Right lobe of liver (tissue), 4 donors: ENCODE measurements around the gene NAALADL2.

Experiments
- POLR2A ChIP-seq: fragments of 450-650 bp; IDR thresholded peaks from one replicate; pipeline ENCODE4 v1.6.1; 2017; ENCODE audit warnings: antibody characterized with exemption, mild to moderate bottlenecking
- TF ChIP-seq, protein P1 (sequence below), 4 donors: fragments of 200-600 bp in 3 of 4; fragments of 450-650 bp in 1 of 4; IDR thresholded peaks; one replicate each; pipeline versions ENCODE4 v1.5.1 to v1.8.0; 2016 to 2022; ENCODE audit warnings: antibody characterized with exemption in 4 of 4, mild to moderate bottlenecking in 2 of 4
- donor health status: DM: no; HTN: no; CAD: no.
- donor health status: DM: no; HTN: no; CAD: no.
- donor health status: DM: no; HTN: yes; CAD: no.

- TF ChIP-seq, protein P1, sequence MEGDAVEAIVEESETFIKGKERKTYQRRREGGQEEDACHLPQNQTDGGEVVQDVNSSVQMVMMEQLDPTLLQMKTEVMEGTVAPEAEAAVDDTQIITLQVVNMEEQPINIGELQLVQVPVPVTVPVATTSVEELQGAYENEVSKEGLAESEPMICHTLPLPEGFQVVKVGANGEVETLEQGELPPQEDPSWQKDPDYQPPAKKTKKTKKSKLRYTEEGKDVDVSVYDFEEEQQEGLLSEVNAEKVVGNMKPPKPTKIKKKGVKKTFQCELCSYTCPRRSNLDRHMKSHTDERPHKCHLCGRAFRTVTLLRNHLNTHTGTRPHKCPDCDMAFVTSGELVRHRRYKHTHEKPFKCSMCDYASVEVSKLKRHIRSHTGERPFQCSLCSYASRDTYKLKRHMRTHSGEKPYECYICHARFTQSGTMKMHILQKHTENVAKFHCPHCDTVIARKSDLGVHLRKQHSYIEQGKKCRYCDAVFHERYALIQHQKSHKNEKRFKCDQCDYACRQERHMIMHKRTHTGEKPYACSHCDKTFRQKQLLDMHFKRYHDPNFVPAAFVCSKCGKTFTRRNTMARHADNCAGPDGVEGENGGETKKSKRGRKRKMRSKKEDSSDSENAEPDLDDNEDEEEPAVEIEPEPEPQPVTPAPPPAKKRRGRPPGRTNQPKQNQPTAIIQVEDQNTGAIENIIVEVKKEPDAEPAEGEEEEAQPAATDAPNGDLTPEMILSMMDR (IDR thresholded peaks at IDR 0.05) = no peak
- no peak for TF ChIP-seq POLR2A
Measured at GRCh38 chr3:175389560-175389959, 530.4 kb downstream of the NAALADL2 start.
